T-helper 1 cell (primary cell): ENCODE data around the gene PET100.

Experiments
- DNase-seq, 5 donors: peaks; one replicate each; pipeline ENCODE4 v3.0.0-alpha.2; 2012 to 2020

PET100 gene

DNA sequence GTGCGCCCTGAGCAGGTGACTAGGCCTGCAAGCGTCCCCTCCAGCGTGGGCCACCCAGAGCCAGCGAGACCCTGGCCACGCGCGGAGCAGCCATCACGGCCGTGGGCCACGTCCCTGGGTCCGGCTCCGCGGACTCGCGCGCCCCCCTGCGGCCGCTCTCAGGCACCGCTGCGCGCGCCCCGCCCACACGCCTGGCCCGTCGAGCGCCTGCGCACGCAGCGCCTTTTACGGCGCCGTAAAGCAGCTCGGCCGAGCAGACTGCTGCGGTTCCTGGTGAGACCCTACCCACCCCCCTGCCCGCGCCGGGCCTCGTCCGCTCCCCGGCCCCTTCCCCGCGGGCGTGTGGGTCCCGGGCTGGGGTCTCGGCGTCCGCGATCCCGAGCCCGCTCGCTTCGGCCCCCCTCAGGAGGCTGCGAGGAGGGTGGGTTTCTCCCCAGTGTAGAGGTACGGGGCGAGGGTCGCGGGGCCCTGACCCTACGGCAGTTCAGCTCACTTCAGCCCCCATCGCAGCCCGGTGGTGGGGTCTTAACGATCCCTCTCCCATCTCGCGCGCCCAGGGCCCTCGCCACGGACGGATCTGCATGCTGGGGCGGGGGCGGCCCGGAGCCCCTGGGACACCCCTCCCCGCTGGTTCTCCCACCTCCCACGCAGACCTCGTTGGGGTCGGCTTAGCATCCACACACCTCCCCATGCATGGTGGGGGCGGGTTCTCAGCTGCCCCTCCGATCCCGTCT, 51.2 kb downstream of the PET100 start, which contains the start of gene TRAPPC5:
TRAPPC5 (plus strand) TSS at position 228 of the 734 bp plus-strand sequence. CDS start 1,421 bp downstream, outside the sequence.
- peak; percentile 74 to 89 (median 78) for DNase-seq
